Thyroid gland (tissue), 4 donors: ENCODE data around the gene MAML3. TPM values are rescaled to one million over a fixed set of nuclear protein-coding genes. Genes with fewer than 3 reads are reported as not detected.

Source experiments
- DNase-seq, 2 donors: peaks; one replicate each; pipeline ENCODE4 v3.0.0-alpha.2; 2019
- H3K27ac ChIP-seq, 3 donors: fragments of 200-600 bp; sonication (generic); 1 replicate in 2 of 3; 2 replicates in 1 of 3; pipeline ENCODE4 v1.5.1; 2016 to 2019; ENCODE audit warnings: mild to moderate bottlenecking in 1 of 3, moderate library complexity in 1 of 3
- H3K27me3 ChIP-seq: fragments of 200-600 bp; sonication (generic); one replicate; pipeline ENCODE4 v1.5.1; 2019
- H3K36me3 ChIP-seq, 2 donors: fragments of 200-600 bp; sonication (generic); one replicate each; pipeline ENCODE4 v1.5.1; 2016 to 2019
- H3K4me1 ChIP-seq, 2 donors: fragments of 200-600 bp; sonication (generic); one replicate each; pipeline ENCODE4 v1.5.1; 2017 to 2019
- H3K4me3 ChIP-seq, 3 donors: fragments of 200-600 bp; sonication (generic); replicated peaks in 1 of 3; 1 replicate in 2 of 3; 2 replicates in 1 of 3; pipeline ENCODE4 v1.5.1; 2016; ENCODE audit warnings: mild to moderate bottlenecking in 1 of 3
- H3K9me3 ChIP-seq: fragments of 200-600 bp; sonication (generic); one replicate; pipeline ENCODE4 v1.5.1; 2017
- POLR2A ChIP-seq, 2 donors: fragments of 450-650 bp; IDR thresholded peaks; one replicate each; pipeline ENCODE4 v1.6.1; 2017; ENCODE audit warnings: antibody characterized with exemption in 2 of 2, mild to moderate bottlenecking in 2 of 2, moderate library complexity in 1 of 2
- WGBS, 2 donors: methylation state at CpG; one replicate each; pipeline ENCODE4 v1.1.5; 2017; 5-methylcytosine and 5-hydroxymethylcytosine counted together
- intact Hi-C: fragments of 100-400 bp; cut with DNase I; formaldehyde crosslinking; loops from one replicate; pipeline ENCODE4 v1.15.1; 2023
- total RNA-seq, 4 donors: library from RNA; depleted of rRNA; stranded (reverse); fragments of >200 nt; gene quantifications; one replicate each; pipeline ENCODE4 v1.2.3, GENCODE V29; 2016
- TF ChIP-seq, protein P1 (sequence below), 6 experiments: fragments of 200-600 bp in 3 of 6; fragments of 450-650 bp in 3 of 6; sonication (generic) in 3 of 6; IDR thresholded peaks; one replicate each; pipeline ENCODE4 v1.5.1; 2016 to 2019; ENCODE audit warnings: antibody characterized with exemption in 6 of 6, mild to moderate bottlenecking in 2 of 6, inconsistent platforms in 1 of 6, moderate library complexity in 1 of 6

The MAML3 gene
- total RNA-seq, 4 donors from 2014 or later: 5.7 to 14.1 (median 11.4) TPM

DNA sequence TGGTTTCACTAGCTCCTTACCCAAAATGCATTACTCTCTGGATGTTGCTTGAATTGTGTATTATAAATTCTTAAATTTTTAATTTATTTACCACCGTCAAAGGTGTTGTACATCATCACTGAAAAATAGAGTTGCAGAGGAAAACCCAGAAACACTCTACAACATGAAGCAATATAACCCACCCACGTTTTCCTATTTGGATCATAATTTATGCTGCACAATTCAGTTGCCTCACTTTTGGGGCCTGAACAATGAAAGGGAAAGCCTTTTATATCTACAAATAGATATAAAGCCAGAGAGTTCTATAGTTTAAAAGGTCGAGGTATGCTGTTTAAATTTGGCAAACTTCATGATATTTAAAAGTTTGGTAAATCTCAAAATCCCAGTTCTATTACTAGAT lies 372.9 kb downstream of the MAML3 start:
- H3K36me3 ChIP-seq: no peaks in the 10 kb centered on the region
- 81 to 86% methylated on average over 3 of the region's 3 CpGs for WGBS, 2 donors
- TF ChIP-seq, protein P1, sequence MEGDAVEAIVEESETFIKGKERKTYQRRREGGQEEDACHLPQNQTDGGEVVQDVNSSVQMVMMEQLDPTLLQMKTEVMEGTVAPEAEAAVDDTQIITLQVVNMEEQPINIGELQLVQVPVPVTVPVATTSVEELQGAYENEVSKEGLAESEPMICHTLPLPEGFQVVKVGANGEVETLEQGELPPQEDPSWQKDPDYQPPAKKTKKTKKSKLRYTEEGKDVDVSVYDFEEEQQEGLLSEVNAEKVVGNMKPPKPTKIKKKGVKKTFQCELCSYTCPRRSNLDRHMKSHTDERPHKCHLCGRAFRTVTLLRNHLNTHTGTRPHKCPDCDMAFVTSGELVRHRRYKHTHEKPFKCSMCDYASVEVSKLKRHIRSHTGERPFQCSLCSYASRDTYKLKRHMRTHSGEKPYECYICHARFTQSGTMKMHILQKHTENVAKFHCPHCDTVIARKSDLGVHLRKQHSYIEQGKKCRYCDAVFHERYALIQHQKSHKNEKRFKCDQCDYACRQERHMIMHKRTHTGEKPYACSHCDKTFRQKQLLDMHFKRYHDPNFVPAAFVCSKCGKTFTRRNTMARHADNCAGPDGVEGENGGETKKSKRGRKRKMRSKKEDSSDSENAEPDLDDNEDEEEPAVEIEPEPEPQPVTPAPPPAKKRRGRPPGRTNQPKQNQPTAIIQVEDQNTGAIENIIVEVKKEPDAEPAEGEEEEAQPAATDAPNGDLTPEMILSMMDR (IDR thresholded peaks at IDR 0.05): no peak
- no peak for TF ChIP-seq POLR2A (IDR thresholded peaks at IDR 0.05)
- peaks cover 4 to 5% of the 10 kb centered on the region in 2 donors for H3K4me1 ChIP-seq
- intact Hi-C loops: no loop called here
- DNase-seq: no peak
- no peaks in the 10 kb centered on the region for H3K27me3 ChIP-seq
- H3K9me3 ChIP-seq: no peaks in the 10 kb centered on the region
- no peak overlapping the region for H3K27ac ChIP-seq
- H3K4me3 ChIP-seq: no peak overlapping the region

DNA sequence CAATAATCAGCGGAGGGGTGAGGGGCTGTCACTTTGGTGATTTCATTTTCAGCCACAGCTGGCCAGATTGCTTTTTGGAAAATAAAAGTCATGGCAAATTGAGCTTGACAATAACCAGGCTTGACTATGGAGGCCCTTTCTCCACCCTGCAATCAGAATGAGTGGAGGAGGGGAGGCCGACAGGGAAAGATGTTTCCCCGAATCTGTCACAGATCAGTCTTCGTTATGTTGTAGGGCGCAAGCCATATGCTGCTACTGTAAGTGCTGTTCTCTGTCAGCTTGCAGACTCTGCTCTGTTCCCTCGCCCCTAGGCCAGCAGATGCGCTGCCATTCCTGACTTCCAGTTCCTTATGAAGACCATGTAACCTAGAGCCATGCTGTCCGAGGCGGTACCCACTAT lies 374.3 kb downstream of the MAML3 start:
- Histone ChIP-seq H3K9me3 (no peaks in the 10 kb centered on the region), H3K27ac (no peak overlapping the region), H3K36me3 (no peaks in the 10 kb centered on the region), H3K27me3 (no peaks in the 10 kb centered on the region), H3K4me3 (no peak overlapping the region), H3K4me1 (peaks cover 4 to 5% of the 10 kb centered on the region in 2 donors)
- WGBS, 2 donors: 96 to 97% methylated on average over 9 of the region's 9 CpGs
- intact Hi-C loops: no loop called here
- DNase-seq: no peak
- TF ChIP-seq, protein P1 (IDR thresholded peaks at IDR 0.05): no peak
- no peak for TF ChIP-seq POLR2A (IDR thresholded peaks at IDR 0.05)

DNA sequence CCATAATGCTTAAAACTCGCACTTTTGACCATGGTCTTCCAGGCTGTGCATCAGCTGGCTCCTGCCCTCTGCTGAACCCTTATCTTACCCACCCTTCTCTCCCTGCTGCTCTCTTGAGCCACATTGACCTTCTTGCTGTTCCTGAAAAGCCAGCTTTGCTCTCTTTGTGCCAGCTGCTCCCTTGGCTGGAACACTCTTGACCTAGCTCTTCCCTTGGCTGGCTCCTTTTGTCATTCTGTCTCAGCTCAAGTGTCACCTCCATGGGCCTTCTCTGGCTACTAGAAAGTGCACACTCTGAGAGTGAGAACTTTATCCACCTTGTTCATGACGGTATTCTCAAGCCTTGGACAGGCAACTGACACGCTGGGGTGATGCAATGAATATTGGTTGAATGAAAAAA lies 376.2 kb downstream of the MAML3 start:
- DNase-seq: peak; percentile 77 to 80
- 52 to 62% methylated on average over 3 of the region's 3 CpGs for WGBS, 2 donors
- Histone ChIP-seq H3K27ac (no peak overlapping the region), H3K4me3 (no peak overlapping the region), H3K36me3 (no peaks in the 10 kb centered on the region), H3K4me1 (peaks cover 4 to 5% of the 10 kb centered on the region in 2 donors), H3K9me3 (no peaks in the 10 kb centered on the region), H3K27me3 (no peaks in the 10 kb centered on the region)
- intact Hi-C loops: no loop called here
- TF ChIP-seq POLR2A (IDR thresholded peaks at IDR 0.05): no peak

DNA sequence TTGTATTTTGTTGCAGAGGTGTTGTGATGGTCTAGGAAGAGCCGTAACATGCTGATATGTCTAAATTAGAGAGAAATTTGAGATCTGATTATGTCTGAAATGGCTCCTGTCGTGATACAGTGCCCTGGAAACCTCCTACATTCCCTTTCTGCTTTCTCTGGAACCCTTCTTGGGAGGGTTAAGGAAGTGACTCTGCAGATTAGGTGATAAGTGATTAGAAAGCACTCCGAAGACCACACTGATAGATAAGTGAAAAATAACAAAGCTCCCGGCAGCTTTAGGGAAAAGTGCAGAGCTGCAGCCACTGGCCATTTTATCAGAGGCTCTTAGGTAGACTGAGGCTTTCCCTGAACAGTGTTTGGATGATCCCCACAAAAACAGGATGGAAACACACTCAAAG lies 377.7 kb downstream of the MAML3 start:
- Histone ChIP-seq H3K36me3 (no peaks in the 10 kb centered on the region), H3K4me1 (peaks cover 4 to 5% of the 10 kb centered on the region in 2 donors), H3K27ac (no peak overlapping the region), H3K27me3 (no peaks in the 10 kb centered on the region), H3K4me3 (no peak overlapping the region), H3K9me3 (no peaks in the 10 kb centered on the region)
- 64 to 81% methylated on average over 4 of the region's 4 CpGs for WGBS, 2 donors
- TF ChIP-seq, protein P1 (IDR thresholded peaks at IDR 0.05): no peak
- TF ChIP-seq POLR2A (IDR thresholded peaks at IDR 0.05): no peak
- intact Hi-C loops: no loop called here
- DNase-seq: no peak

DNA sequence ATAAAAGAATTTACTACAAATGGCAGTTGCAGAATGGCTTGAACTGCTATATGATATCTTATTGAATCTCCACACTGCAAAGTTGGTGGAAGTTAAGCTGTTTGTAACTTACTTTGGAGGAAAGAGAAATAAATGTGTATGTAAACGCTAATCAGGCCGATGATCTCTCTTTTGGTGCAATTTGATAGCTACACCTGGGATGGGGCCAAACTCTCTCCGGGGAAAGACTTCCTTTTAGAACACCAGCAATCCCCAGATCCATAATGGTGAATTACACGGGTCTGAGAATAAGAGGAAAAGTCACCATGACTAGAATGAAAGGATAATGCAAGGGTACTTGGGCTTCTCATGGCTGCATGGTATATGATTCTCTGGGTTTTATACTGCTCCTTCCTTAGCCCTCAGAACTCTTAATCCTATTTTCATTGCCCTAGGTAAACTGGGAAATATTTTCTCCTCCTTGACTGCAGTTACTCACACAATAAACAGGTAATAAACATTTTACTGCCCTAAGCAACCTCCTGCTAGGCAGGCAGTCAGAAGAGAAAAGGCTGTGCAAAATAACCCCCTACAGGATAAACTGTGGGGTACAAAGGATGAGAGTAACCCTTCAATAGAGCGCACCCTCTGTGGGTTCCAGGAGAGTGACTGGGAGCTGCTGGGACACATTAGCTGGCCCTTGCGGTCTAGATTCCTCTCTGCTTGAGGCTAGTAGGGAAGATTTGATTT lies 379.1 kb downstream of the MAML3 start:
- 73 to 76% methylated on average over 6 of the region's 6 CpGs for WGBS, 2 donors
- no peaks in the 10 kb centered on the region for H3K9me3 ChIP-seq
- intact Hi-C loops: no loop called here
- DNase-seq: no peak
- peaks cover 5 to 14% of the 10 kb centered on the region in 2 donors for H3K4me1 ChIP-seq
- H3K36me3 ChIP-seq: no peaks in the 10 kb centered on the region
- TF ChIP-seq, protein P1 (IDR thresholded peaks at IDR 0.05): no peak
- no peak overlapping the region for H3K27ac ChIP-seq
- H3K4me3 ChIP-seq: no peak overlapping the region
- no peaks in the 10 kb centered on the region for H3K27me3 ChIP-seq
